Fibroblast of lung (primary cell): ENCODE results near the gene TCF7L1. TPM values are rescaled to one million over a fixed set of nuclear protein-coding genes. Genes with fewer than 3 reads are reported as not detected.
A peak's percentile ranks its signal among the peaks of the same experiment; 100 is the strongest.

Experiments used
- DNase-seq, 2 donors: peaks; one replicate each; pipeline versions ENCODE4 v3.0.0 to v3.0.0-alpha.2; 2010; ENCODE audit warnings: low read depth in 2 of 2
- H2AFZ ChIP-seq: 2 replicates; pipeline ENCODE4 v1.5.1; 2012; ENCODE audit warnings: low read length, control low read depth, inconsistent platforms
- H3K27ac ChIP-seq: 2 replicates; pipeline ENCODE4 v1.5.1; 2011; ENCODE audit warnings: low read length, control low read depth; ENCODE audit not compliant: insufficient read depth
- H3K27me3 ChIP-seq: 2 replicates; pipeline ENCODE4 v1.5.1; 2011; ENCODE audit warnings: mild to moderate bottlenecking, low read length; ENCODE audit not compliant: control insufficient read depth, insufficient read depth
- H3K36me3 ChIP-seq: 2 replicates; pipeline ENCODE4 v1.5.1; 2011; ENCODE audit warnings: low read length; ENCODE audit not compliant: control insufficient read depth, insufficient read depth
- H3K4me1 ChIP-seq: 2 replicates; pipeline ENCODE4 v1.5.1; 2011; ENCODE audit warnings: low read length; ENCODE audit not compliant: control insufficient read depth, insufficient read depth; ENCODE audit errors: extremely low read depth
- H3K4me2 ChIP-seq: 2 replicates; pipeline ENCODE4 v1.5.1; 2011; ENCODE audit warnings: low read length, control low read depth; ENCODE audit not compliant: insufficient read depth; ENCODE audit errors: extremely low read depth
- H3K4me3 ChIP-seq, 4 experiments: fragments of 200-600 bp in 1 of 4; sonication (generic) in 1 of 4; replicated peaks in 1 of 4; 2 replicates each; pipeline ENCODE4 v1.5.1; 2011 to 2016; ENCODE audit warnings: low read length in 4 of 4, low read depth in 3 of 4, mild to moderate bottlenecking in 3 of 4, control low read depth in 2 of 4, inconsistent platforms in 1 of 4, mixed read lengths in 1 of 4; ENCODE audit not compliant: insufficient read depth in 1 of 4; ENCODE audit errors: control extremely low read depth in 1 of 4
- H3K79me2 ChIP-seq: 2 replicates; pipeline ENCODE4 v1.5.1; 2012; ENCODE audit warnings: mild to moderate bottlenecking, low read length, inconsistent platforms; ENCODE audit not compliant: control insufficient read depth, insufficient read depth
- H3K9ac ChIP-seq: 2 replicates; pipeline ENCODE4 v1.5.1; 2011; ENCODE audit warnings: mild to moderate bottlenecking, low read length, control low read depth; ENCODE audit not compliant: insufficient read depth
- H3K9me3 ChIP-seq: 2 replicates; pipeline ENCODE4 v1.5.1; 2012; ENCODE audit warnings: low read depth, low read length; ENCODE audit not compliant: control insufficient read depth, insufficient read depth
- H4K20me1 ChIP-seq: 2 replicates; pipeline ENCODE4 v1.5.1; 2011; ENCODE audit warnings: low read length; ENCODE audit not compliant: control insufficient read depth, insufficient read depth; ENCODE audit errors: extremely low read depth
- EZH2 ChIP-seq: IDR thresholded peaks from 2 replicates; pipeline ENCODE4 v1.5.1; 2012; ENCODE audit warnings: low read length, control low read depth, mild to moderate bottlenecking; ENCODE audit errors: missing control alignments
- polyA plus RNA-seq, 2 donors: library from polyadenylated mRNA; depleted of rRNA in 1 of 2; stranded (reverse) in 1 of 2; unstranded in 1 of 2; fragments of >200 nt; gene quantifications; 2 replicates each; pipeline ENCODE4 v1.2.1, GENCODE V29; 2011 to 2012; ENCODE audit warnings: missing spikeins in 1 of 2
- total RNA-seq: library from RNA; depleted of rRNA; stranded (reverse); fragments of >200 nt; gene quantifications from 2 replicates; pipeline ENCODE4 v1.2.1, GENCODE V29; 2014
- TF ChIP-seq, protein P1 (sequence below), 2 donors: IDR thresholded peaks in 1 of 2; conservative IDR thresholded peaks in 1 of 2; 1 replicate in 1 of 2; 2 replicates in 1 of 2; pipeline ENCODE4 v1.5.1; 2011 to 2012; ENCODE audit warnings: low read length in 2 of 2, control low read depth in 1 of 2, inconsistent platforms in 1 of 2, low read depth in 1 of 2, mild to moderate bottlenecking in 1 of 2

The TCF7L1 gene
- total and polyA plus RNA-seq, 2 donors (not counting 1 experiment from before 2014, with no cell fraction given) = 0.83 to 1.5 TPM

DNA sequence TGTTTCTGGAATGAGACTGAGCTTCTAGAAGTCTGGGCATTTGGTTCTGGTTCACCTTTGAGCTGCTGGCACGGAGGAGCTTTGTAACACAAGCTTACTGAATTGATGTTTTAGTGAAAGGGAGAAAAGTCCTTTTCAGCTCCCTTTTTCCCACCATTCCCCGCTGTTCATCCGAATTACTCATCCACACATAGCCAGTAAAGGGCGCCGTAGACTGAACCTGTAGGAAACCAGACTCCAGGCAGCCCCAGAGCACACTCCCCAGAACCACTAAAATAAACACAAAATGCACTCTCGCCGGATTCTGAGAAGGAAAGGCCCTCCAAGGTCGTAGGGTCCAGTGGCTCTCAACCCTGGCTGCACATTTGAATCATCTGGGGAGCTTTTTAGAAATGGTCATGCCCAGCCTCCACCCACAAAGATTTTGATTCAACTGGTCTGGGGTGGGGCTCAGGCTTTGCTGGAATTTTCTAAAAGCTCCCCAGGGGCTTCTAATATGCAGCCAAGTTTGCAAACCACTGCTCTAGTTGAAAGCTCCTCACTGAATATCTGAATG lies 29.6 kb downstream of the TCF7L1 start:
- no peaks in the 10 kb centered on the region for H3K27me3 ChIP-seq
- H3K4me2 ChIP-seq = peak overlapping the region; percentile 77
- H3K9ac ChIP-seq = no peak overlapping the region
- no peaks in the 10 kb centered on the region for H3K36me3 ChIP-seq
- no peaks in the 10 kb centered on the region for H3K79me2 ChIP-seq
- no peak overlapping the region for H3K27ac ChIP-seq
- H2AFZ ChIP-seq = no peak overlapping the region
- H3K4me3 ChIP-seq = no peak overlapping the region
- peak; percentile 79 to 91 for DNase-seq
- peaks cover 15% of the 10 kb centered on the region for H3K4me1 ChIP-seq
- TF ChIP-seq EZH2 = no peak
- TF ChIP-seq, protein P1, sequence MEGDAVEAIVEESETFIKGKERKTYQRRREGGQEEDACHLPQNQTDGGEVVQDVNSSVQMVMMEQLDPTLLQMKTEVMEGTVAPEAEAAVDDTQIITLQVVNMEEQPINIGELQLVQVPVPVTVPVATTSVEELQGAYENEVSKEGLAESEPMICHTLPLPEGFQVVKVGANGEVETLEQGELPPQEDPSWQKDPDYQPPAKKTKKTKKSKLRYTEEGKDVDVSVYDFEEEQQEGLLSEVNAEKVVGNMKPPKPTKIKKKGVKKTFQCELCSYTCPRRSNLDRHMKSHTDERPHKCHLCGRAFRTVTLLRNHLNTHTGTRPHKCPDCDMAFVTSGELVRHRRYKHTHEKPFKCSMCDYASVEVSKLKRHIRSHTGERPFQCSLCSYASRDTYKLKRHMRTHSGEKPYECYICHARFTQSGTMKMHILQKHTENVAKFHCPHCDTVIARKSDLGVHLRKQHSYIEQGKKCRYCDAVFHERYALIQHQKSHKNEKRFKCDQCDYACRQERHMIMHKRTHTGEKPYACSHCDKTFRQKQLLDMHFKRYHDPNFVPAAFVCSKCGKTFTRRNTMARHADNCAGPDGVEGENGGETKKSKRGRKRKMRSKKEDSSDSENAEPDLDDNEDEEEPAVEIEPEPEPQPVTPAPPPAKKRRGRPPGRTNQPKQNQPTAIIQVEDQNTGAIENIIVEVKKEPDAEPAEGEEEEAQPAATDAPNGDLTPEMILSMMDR (conservative IDR thresholded peaks at IDR 0.05 in 1 of 2, IDR thresholded peaks at IDR 0.05 in 1 of 2; ENCODE audit: low read depth in 1 of 2, low read length in 2 of 2) = peak in 1 of 2 donors; percentile 7
- no peaks in the 10 kb centered on the region for H3K9me3 ChIP-seq
- no peaks in the 10 kb centered on the region for H4K20me1 ChIP-seq

DNA sequence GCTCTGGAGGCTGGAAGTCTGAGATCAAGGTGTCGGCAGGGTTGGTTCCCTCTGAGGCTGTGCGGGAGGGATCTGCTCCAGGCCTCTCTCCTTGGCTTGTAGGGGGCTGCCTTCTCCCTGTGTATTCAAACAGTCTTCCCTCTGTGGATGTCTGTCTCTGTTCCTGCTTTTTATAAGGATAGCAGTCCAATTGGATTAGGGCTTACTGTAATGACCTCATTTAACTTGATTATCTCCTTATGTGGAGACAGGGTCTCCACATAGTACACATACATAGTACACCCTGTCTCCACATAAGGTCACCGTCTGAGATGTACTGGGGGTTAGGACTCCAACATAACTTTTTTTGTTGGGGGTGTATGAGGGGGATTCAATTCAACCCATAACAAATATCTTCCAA lies 30.5 kb downstream of the TCF7L1 start:
- no peak overlapping the region for H3K27ac ChIP-seq
- H3K9ac ChIP-seq = no peak overlapping the region
- no peaks in the 10 kb centered on the region for H3K9me3 ChIP-seq
- TF ChIP-seq EZH2 = no peak
- TF ChIP-seq, protein P1 (conservative IDR thresholded peaks at IDR 0.05 in 1 of 2, IDR thresholded peaks at IDR 0.05 in 1 of 2; ENCODE audit: low read depth in 1 of 2, low read length in 2 of 2) = no peak
- peaks cover 15% of the 10 kb centered on the region for H3K4me1 ChIP-seq
- no peaks in the 10 kb centered on the region for H3K27me3 ChIP-seq
- no peak overlapping the region for H2AFZ ChIP-seq
- DNase-seq = no peak
- H3K4me2 ChIP-seq = no peak overlapping the region
- H3K4me3 ChIP-seq = no peak overlapping the region
- no peaks in the 10 kb centered on the region for H3K36me3 ChIP-seq
- H3K79me2 ChIP-seq = no peaks in the 10 kb centered on the region
- H4K20me1 ChIP-seq = no peaks in the 10 kb centered on the region

DNA sequence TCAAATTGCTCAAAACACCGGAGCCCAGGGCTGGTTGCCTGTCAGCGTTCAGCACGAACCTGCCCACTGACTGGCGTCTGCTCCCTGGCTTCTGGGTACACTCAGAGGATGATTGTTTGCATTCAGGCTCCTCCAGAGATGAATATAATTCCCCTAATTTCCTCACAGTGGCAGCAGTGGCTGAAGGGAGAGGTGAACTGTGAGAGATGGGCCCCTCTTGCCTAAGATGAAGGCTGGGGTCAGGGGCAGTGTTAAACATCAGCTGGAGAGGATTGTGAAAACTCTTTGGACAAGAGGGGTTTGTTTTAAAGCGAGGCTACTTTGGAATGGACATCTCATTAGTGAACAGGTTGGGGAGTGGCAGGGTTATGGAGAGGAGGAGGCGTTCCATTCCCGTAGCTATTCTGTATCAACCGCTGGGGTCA lies 31.0 kb downstream of the TCF7L1 start:
- no peak overlapping the region for H3K9ac ChIP-seq
- H4K20me1 ChIP-seq = no peaks in the 10 kb centered on the region
- no peaks in the 10 kb centered on the region for H3K36me3 ChIP-seq
- TF ChIP-seq, protein P1 (conservative IDR thresholded peaks at IDR 0.05 in 1 of 2, IDR thresholded peaks at IDR 0.05 in 1 of 2; ENCODE audit: low read depth in 1 of 2, low read length in 2 of 2) = no peak
- no peak for TF ChIP-seq EZH2
- H3K79me2 ChIP-seq = no peaks in the 10 kb centered on the region
- DNase-seq = no peak
- no peak overlapping the region for H3K27ac ChIP-seq
- no peaks in the 10 kb centered on the region for H3K9me3 ChIP-seq
- H3K4me2 ChIP-seq = no peak overlapping the region
- H3K4me1 ChIP-seq = peaks cover 15% of the 10 kb centered on the region
- H2AFZ ChIP-seq = no peak overlapping the region
- H3K4me3 ChIP-seq = no peak overlapping the region
- no peaks in the 10 kb centered on the region for H3K27me3 ChIP-seq
